ENCODE results near the gene ZMIZ2.
"Not testable (repeated sequence)": the region's sequence is repeated elsewhere in the genome, so short reads cannot be mapped to it uniquely, and the experiment has no call there.

Gene ZMIZ2

DNA sequence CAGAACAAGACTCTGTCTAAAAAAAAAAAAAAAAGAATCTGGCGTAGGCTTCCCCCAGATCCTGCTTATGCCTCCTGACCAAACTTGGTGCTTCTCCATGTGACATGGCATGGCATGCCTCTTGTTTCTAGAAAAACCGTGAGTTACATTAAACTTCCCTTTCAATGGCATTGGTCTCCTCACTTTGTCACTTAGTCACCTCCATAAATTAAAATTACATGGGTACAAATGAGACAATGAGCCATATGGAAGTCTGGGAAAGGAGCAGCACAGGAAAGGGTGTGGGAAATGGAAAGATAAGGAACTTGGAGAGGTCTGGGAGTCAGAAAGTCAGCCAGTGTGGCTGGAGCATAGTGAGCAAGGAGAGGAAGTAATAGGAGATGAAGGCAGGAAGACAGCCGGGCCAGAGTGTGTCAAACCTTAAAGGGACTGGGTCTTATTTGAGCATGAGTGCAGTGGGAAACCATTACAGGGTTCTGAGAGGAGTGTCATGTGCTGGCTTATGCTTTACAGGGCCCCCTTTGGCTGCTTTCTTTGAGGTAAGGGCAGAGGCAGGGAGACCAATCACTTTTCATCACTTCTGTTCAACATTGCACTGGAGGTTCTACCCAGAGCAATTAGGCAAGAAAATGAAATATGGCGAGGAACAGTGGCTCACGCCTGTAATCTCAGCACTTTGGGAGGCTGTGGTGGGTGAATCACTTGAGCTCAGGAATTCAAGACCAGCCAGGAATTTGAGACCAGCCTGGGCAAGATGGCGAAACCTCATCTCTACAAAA is 21.3 kb upstream of the ZMIZ2 start:
- DNase-seq (ENCODE audit: low spot score) = no peak

DNA sequence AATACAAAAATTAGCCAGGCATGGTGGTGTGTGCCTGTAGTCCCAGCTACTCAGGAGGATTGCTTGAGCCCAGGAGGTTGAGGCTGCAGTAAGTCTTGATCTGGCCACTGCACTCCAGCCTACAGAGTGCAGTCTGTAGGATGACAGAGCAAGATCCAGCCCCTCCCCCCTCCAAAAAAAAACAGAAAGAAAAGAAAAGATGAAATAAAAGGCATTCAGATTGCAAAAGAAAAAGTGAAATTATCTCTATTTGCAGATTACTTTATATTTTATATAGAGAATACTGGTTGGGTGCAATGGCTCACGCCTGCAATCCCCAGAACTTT is 20.7 kb upstream of the ZMIZ2 start:
- DNase-seq (ENCODE audit: low spot score) = no peak

DNA sequence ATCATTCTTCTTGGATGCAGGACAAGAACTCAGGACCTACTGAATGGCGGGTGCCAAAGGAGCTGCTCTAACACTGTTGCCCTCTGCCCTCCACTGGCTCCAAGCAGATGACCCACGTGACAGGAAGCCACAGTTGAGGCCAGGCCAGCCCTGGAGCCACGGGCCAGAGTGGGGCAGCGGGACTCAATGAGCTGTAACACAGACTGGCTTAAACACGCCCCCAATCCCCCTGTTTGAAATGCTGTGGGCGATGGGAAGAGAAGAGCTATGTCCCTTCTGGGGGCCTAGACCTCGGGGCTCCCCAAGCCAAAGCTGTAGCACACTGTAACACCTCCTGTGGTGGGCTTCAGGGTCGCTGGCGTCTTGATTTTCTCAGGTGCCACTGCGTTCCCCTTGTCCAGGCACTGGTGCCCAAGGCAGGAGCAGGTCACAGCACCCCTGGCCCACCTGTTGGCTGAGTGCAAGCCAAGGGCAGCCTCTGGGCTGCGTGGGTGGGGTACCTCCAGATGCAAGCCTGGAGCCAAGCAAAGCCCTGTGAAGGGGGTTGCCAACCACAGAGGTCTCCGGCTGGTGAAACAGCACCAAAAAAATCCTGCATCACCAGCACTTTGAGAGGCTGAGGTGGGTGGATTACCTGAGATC is 18.6 kb upstream of the ZMIZ2 start:
- no peak for DNase-seq (ENCODE audit: low spot score)

DNA sequence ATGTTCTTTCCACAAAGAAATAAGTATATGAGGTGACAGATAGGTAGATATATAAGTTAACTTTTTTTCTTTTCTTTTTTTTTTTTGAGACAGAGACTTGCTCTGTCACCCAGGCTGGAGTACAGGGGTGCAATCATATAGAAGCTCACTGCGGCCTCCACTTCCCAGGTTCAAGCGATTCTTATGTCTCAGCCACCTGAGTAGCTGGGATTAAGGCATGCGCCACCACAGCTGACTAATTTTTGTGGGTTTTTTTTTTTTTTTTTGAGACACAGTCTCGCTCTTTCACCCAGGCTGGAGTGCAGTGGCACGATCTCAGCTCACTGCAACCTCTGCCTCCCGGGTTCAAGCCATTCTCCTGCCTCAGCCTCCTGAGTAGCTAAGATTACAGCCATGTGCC is 15.7 kb upstream of the ZMIZ2 start:
- not testable (repeated sequence) for DNase-seq (ENCODE audit: low spot score)

DNA sequence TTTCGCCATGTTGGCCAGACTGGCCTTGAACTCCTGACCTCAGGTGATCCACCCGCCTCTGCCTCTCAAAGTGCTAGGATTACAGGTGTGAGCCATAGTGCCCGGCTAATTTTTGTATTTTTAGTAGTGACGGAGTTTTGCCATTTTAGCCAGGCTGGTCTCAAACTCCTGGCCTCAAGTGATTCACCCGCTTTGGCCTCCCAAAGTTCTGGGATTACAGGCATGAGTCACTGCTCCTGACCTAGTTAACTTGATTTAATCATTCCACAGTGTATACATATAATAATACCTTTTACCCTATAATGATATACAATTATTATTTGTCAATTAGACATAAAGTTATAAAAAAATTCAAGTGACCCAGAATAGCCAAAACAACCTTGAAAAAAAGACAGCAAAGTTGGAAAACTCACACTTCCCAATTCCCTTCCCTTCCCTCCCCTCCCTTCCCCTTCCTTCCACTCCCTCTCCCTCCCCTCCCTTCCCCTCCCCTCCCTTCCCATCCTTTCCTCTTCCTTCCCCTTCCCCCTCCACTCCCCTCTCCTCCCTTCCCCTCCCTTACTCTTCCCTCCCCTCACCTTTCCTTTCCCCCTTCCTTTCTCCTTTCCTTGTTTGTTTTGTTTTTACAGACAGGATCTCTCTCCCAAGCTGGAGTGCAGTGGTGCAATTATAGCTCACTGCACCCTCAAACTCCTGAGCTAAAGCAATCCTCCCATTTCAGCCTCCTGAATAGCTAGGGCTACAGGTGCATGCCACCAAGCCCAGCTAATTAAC is 14.8 kb upstream of the ZMIZ2 start:
- DNase-seq (ENCODE audit: low spot score) = no peak

DNA sequence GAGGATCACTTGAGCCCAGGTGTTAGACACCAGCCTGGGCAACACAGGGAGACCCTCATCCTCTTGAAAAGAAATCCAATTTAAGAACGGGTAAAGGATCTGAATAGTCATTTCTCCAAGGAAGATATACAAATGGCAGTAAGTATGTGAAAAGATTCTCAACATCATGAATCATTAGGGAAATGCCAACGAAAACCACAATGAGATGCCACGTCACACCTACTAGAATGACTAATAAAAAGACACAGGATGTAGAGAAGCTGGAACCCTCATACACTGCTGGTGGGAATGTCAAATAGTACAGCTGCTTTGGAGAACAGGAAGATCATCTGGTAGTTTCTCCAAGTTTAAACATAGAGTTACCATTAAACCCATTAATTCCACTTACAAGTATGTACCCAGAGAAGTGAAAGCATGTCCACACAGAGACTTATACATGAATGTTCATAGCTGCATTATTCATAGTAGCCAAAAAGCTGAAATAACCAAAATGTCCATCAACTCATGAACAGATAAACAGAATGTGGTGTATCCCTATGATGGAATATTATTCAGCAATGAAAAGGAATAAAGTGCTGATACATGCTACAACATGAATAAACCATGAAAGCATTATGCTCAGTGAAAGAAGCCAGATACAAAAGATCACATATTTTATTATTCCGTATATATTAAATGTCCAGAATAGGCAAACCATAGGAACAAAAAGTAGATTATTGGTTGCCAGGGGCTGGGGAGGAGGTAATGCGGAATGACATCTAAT is 13.1 kb upstream of the ZMIZ2 start:
- peak; percentile 53 for DNase-seq (ENCODE audit: low spot score)

DNA sequence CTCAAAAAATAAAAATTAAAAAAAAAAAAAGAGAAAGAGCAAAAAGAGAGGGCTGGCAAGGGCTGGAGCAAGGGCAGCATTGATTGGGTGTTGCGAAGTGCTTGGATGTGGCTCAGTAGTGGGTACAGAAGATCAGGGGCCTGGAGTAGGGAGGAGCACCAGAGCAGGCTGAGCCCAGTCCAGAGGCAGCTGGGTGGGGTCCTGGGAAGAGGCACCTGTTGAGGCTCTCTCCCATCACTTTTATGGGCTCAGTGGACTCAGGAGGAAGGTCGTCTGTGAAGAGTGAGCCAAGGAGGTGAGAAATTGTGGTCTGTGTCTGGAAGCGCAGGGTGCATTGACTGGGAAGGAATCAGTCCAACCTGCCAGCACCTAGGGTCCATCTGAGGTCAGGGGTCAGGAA is 11.8 kb upstream of the ZMIZ2 start:
- DNase-seq (ENCODE audit: low spot score) = no peak

DNA sequence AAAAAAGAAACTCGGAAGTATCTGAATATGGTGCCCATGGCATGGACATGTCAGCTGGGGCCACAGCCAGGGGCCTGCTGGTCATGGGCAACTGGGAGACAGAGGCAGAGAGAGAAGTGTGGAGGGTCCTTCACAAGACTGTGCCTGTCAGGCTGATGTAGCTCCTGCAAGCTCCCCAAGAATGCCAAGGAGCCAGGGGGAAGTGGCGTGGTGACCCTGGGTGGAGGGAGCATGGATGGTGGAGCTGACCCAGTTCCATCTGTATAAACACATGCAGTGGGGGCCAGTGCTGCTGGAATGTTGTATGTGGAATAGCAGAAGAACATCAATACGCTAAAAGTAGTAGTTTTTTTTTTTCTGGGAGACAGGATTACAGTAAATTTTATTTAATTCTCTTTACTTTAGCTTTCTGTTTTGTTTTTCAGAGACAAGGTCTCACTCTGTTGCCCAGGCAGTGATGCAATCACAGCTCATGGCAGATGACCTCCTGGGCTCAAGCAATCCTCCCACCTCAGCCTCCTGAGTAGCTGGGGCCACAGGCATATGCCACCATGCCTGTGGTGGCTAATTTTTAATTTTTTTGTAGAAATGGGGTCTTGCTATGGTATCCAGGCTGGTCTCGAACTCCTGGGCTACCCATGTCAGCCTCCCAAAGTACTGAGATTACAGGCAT is 10.5 kb upstream of the ZMIZ2 start:
- DNase-seq (ENCODE audit: low spot score) = no peak

DNA sequence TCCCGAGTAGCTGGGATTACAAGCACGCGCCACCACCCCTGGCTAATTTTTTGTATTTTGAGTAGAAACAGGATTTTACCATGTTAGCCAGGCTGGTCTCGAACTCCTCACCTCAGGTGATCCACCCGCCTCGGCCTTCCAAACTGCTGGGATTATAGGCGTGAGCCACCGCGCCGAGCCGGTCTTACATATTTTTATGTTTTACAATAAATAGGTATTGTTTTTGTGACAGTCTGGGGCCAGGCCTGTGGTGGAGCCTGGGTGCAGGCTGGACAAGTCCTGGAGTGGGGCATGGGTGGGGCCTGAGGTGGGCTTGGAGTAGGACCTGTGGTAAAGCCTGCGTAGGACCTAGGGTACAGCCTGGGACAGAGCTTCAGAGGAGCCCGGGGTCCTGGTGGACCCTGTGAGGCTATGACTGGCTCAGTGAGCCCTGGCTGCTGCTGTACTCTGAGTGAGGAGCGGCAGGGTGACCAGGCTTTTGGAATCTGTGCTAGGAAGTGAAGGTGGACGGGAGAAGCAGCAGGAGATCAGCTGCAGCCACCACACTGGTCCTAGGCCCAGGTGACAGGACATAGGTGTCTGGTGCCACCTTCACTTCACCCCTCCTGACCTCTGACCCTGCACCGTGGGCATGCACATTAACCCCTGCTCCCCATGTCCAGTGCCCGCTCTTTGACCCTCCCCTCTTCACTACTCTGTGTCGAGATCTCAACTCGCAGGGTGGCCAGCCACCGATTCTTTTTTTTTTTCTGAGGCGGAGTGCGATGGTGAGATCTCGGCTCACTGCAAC is 9.6 kb upstream of the ZMIZ2 start:
- no peak for DNase-seq (ENCODE audit: low spot score)

DNA sequence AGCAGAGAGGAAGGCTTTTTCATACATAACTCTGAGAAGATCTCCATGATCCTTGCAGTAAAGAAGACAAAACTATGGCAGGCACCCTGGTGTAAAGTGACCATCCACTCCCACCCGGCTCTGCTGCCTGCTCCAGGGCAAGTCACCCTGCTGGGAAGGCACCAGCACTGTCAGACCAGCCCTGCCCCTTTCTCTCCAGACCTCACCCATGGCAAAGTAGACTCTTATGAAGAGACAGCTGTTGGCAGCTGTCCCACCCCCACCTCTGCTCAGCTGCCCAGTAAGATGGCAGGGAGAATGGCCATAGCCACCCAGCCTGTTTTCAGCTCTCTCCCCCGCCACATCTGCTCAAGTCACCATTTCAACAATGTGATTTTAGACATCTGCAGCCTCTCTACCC is 8.6 kb upstream of the ZMIZ2 start:
- no peak for DNase-seq (ENCODE audit: low spot score)

DNA sequence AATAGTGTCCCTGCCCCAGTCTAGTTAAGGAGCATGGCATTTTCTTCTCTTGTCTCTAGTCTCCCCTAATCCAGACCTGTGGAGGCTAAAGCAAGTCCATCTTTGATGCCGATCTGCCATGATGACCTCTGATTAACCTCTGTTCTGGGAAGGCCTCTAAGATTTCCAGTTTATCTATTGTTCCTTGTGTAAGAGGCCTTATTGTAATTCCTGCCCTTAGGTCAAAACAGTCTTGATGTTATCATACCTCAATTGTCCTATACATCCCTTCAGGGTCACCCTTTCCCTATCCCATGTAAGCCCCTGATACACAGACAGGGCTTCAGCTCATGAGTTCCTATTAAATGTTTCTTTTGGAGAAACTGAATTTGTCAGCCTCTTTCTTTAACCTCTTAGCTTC is 4.9 kb upstream of the ZMIZ2 start:
- DNase-seq (ENCODE audit: low spot score) = no peak

DNA sequence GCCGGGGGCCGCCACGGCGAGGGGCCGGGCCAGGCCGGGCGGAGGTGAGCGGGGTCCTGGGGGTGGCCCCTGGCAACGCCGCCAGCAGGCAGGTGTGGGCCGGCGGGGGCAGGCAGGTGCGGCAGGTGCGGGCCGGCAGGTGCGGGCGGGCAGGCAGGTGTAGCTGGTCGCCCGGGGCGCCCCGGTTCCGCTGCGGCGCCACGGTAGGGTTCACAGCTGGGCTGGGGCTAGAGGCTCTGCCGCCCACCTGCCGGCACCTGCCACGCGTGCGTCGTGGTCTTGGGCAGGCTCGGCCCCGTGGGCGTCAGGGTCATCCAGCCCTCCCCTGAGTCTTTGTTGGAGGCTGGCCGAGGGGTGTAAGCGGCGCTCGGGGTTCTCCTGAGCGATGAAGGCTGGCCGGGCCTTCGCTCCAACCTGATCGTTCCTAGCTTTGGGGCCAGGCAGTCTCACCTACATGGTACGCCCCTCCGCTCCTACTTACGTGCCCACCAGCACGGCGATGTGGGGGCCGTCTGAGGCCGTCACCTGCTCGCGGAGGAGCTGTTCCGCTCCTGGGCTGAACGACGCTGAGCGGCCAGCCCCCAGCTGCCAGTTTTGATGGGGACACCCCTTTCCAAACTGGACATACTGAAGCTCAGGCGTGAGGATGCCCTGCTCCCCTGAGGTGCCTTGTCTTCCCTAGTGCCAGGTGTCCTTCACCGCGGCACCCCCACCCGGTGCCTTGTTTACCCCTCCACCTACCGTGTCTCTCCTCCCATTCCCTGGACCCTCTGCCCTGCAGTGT is 493 bp downstream of the ZMIZ2 start:
- DNase-seq (ENCODE audit: low spot score) = no peak

DNA sequence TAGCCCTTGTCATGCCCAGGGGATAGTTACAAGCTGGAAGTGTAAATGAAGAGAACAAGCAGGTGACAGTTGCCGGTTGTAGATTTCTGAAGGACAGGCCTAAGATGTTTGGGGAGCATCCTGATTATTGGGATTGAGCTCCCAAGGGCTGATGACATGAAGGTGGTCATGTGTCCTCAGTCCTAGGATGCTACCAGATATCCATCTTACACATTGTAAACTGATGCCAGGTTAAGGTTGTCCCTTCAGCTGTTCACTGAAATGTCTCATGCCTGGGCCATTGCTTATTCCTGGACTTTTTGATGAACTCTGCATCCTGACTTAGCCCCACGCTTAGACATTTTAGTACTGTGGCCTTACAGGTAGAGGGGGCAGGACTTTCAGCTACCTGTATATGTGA is 1.3 kb downstream of the ZMIZ2 start:
- no peak for DNase-seq (ENCODE audit: low spot score)

DNA sequence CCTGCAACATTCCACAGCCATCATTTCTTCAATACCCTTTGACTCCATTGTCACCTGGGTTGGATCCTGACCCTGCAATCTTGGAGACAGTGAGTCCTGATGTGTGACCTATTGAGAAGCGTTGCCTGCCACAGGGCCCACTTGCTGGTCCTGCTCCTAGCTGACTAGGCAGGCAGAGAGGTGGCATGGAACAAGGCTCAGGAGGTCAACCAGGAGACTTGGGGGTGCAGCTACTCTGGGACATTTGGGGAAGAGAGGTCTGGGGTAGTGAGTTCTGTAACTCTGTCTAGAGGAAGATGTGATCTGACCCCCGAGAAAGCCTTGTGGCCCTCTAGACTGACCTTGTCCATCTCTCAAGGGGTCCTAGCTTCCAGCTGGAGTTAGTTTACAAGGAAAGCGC is 1.8 kb downstream of the ZMIZ2 start:
- no peak for DNase-seq (ENCODE audit: low spot score)

DNA sequence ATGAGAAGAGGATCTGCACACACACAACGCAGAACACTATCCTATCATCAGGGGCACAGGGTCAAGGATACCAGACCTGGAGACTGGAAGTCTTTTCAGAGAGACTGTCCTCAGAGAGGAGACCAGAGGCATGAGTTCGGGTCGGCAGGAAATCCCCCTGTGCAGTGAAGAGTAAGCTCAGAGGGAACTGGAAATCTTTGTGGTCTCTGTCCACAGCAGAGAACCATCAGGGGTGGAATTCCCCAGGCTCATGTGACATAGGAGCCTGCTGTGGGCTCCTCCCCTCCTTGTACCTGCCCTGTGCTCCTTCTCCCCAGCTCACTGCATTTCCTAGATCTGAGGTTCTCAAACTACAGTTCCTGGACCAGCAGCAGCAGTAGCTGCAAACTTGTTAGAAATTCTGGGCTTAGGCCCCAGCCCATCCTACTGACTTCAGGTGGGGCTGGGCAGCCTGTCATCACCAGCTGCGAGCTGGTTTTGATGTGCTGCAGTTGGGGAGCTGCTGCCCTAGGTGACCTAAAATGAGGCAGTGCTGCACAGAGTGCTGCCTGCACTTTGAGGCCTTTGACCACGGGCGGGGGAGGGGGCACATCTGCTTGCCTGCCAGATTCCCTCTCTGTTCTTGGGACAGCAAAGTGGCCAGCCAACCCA is 2.4 kb downstream of the ZMIZ2 start:
- DNase-seq (ENCODE audit: low spot score) = peak; percentile 60

DNA sequence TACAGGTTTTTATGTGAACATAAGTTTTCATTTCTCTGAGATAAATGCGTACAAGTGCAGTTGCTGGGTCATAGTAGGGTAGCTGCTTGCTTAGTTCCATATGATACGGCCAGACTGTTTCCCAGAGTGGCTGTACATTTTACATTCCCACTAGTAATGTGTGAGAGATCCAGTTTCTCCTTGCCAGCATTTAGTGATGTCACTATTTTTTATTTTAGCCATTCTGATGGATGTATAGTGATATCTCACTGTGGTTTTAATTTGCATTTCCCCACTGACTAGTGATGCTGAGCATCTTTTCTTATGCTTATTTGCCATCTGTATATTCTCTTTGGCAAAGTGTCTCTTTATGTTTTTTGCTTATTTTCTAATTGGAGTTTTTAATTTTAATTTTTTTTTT is 4.2 kb downstream of the ZMIZ2 start:
- DNase-seq (ENCODE audit: low spot score) = no peak

DNA sequence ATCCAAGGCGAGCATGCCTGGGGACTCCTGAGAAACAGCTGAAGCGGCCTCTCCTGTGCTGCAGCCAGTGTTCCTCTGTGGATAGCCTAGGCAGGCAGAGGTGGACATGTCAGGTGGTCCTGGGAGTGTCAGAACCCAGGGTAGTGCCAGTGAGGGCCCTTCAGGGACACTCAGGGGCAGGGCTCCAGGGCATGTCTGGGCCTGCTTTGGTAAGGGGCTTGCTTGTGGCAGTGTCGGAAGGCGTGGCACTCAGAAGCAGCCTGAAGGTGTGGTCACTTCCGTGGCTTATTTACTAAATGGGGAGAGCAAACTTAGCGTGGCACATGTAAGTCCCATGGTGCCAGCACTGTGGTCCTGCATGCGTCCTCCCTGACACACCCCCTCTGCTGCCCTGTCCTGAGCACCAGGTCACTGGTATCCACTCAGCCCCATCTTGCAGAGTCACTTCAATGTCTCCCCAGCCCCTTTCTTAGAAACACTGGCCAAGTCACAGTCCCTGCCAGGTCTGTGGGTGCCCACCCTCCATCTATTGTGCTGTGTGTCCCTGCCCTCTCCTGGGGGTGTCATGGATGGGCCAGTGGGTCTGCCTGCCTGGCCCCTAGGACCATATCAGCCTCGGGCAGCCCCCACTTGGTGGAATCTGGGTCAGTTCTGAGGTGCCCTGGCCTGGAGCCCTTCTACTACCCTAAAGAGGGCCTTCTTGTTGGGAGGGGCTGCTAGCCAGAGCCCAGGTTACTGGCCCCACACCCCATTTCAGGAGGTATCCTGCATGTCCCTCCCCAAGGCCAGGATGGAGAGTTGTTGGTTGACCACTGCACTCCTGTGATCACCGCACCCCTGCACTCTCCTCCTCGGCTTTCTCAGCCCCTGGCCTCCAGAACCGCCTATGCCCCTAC is 6.4 kb downstream of the ZMIZ2 start:
- no peak for DNase-seq (ENCODE audit: low spot score)

DNA sequence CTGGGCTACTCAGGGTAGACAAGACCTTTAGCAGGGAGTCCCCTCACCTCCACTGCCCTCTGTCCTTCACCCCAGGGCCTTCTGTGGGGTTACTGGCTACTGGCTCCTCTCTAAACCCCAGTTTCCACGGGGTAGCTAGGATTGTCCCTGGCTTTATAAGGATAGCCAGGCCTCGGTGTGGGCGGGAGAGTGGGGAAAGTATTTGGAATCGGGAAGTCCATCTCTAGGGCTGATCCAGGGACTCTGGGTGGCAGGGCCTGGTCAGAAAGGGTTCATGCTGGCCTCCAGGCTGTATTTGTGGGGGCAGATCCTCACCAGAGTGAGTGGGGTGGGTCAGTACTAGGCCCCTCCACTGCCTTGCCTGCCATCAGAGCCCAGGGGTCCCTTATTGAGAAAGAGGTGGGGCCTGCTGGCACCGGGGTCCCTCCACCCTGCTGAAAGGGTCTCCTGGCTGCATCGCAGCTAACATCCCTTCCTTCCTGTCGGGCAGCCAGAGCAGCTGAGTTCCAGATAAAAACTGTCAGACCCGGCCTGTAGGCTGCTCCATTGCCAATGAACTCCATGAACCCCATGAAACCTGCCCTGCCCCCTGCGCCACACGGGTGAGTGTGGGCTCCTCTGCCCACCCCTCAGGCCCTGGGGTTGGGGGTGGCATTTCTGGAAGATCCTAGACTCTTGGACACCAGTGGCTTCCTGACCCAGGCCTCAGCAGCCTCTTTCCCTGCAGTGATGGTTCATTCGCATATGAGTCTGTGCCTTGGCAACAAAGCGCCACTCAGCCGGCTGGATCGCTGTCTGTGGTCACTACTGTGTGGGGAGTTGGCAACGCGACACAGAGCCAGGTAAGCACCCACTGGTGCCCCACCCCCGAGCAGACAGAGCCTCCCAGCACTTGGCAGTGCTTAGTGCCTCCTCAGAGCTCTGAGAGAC is 7.3 kb downstream of the ZMIZ2 start:
- DNase-seq (ENCODE audit: low spot score) = no peak
